HG02981 (cell line): ENCODE results near the gene GALK1.

Experiments
- ATAC-seq: cut with Tn5 transposase; IDR thresholded peaks from one replicate; pipeline ENCODE4 v1.9.1; 2021; ENCODE audit warnings: mild to moderate bottlenecking, moderate library complexity; ENCODE audit not compliant: unreplicated experiment

The GALK1 gene

DNA sequence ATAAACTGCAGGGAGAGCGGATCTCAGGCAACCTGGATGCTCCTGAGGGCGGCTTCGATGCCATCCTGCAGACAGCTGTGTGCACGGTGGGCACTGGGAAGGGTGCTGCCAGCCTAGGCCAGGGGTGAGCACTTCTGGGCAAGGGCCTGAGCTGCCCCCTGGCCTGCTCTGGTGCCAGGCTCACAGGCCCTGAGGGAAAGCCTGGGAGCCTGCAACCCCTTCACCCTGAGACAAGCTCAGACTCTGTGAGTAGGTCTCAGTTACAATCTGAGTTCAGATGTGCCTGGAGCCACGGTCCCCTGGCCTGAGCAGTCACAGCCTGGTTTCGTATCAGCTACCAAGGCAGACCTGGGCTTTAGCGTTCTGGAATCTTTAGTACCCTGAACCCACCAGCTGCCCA lies 35.6 kb downstream of the GALK1 start:
- no peak for ATAC-seq

- no peak for ATAC-seq
Measured at GRCh38 chr17:75727391-75727790, 37.6 kb downstream of the GALK1 start.

DNA sequence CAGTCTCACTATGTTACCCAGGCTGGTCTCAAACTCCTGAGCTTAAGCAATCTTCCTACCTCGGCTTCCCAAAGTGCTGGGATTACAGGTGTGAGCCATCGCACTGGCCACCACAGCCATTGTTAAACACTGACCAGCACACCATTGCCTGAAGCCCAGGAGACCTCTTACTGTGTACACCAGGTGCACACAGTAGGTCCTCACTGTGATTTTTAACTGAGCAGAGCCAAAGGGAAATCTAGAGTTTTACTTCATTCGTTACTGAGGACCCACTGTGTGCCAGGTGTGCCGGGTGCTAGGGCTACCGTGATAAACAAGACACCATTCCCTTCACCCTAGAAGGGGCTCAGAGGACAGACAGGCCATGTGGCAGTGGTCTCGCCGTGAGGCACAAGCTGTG lies 39.5 kb downstream of the GALK1 start:
- ATAC-seq: no peak

DNA sequence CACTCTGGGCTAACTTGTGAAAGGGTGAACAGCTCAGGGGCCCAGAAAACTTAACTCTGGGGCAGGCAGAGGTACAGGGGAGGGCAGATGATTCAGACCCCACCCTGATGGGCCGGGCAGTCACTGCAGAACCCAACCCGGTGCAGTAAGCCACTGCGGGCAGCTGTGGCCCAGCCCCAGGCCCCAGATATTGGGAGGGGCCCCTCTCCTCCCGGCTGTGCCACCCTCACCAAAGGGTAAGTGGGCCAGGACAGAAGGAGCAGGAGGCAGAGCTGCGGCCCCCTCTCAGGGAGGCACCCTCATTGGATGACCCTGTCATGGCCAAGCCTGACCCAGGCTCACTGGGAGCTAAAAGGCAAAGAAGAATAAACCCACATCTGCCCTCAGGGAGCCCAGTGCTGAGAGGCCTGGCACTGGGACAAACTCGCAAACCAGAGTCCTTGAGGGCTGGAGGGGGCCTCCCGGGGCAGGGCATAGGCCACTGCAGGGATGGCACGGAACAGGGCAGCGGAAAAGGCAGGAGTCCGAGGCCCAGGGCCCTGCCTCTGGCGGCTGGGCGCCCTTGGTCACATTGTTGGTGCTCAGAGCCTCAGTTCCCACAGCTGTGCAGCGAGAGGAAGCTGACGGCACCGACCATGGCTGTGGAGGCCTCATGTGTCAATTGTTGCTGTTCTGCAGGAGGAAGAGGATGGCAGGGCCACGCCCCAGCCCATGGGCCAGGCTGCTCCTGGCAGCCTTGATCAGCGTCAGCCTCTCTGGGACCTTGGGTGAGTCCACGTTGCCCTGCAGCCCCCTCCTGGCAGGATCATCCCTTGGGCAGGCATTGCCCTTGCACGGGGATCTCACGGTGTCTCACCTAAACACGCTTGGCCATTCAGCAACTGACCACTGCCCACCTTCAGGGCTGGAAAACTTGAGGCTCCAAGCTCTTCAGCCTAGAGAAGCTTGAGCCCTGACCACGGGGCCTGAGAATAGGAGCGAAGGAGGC lies 40.7 kb downstream of the GALK1 start:
- no peak for ATAC-seq

- no peak for ATAC-seq
Measured at GRCh38 chr17:75723171-75723930, 41.6 kb downstream of the GALK1 start.

DNA sequence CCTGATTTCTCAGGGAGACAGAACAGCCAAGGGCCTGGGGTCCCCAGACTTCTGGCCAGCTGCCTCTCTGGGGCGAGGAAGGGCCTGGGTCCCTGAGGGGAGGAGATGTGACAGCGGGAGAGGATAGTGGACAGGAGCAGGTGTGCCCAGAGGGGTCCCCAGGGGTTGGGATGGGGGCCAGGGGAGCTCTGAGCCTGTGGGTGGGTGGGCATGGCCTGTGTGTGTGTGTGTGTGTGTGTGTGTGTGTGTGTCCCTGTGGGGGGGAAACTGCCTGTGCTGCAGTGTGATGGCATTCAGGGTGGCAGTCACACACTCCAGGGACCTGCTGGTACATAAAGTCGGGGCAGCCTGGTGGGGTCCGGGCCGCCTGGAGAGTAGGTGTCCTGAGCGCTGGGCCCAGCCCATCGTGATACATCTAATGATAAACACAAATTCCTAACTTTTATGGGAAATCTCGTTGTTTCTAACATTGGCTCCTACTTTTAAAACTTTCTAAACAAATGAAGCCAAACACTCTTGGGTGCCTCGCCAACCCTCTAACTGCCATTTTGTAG lies 42.4 kb downstream of the GALK1 start:
- no peak for ATAC-seq

DNA sequence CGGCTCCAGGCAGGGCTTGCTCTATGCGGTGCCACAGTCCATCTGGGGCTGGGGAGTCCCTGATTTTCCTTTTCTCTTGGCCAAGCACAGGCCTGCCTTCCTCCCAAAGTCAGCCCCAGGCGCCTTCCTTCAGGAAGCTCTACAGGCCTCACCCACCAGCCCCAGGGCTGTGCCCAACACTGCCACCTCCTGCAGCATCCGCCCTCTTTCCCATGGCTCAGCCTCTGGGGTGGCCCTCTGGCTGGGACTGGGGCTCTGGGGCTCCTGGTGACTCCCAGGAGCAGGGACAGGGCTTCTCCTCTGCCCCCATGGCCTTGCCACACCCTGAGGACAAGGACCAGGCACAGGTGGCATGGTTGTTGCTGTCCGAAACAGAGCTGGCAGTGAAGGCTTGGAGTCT lies 42.9 kb downstream of the GALK1 start:
- no peak for ATAC-seq

- no peak for ATAC-seq
Measured at GRCh38 chr17:75721463-75722011, 43.5 kb downstream of the GALK1 start.

- ATAC-seq: no peak
Measured at GRCh38 chr17:75720656-75721462, 44.1 kb downstream of the GALK1 start, which contains the start of gene ITGB4. Gene ITGB4 (plus strand): TSS chr17:75721459. CDS start chr17:75724704, 3,245 bp downstream.

DNA sequence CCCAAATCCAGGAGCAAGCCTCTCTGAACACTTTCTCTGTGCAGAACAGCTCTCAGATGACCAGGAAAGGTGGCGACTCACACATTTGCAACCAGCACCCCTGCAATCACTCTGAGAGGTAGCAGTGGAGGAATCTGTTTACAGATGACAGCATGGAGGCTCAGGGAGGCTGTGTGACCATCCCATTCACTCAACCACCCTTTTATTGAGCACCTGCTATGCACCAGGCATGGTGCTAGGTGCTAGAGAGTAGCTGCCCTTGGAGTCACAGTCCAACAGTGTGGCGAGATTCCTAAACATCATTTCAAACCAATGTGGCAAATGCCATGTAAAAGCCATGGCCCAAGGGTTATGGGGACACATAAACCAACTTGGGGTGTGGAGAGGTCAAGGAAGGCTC lies 45.3 kb downstream of the GALK1 start:
- no peak for ATAC-seq

DNA sequence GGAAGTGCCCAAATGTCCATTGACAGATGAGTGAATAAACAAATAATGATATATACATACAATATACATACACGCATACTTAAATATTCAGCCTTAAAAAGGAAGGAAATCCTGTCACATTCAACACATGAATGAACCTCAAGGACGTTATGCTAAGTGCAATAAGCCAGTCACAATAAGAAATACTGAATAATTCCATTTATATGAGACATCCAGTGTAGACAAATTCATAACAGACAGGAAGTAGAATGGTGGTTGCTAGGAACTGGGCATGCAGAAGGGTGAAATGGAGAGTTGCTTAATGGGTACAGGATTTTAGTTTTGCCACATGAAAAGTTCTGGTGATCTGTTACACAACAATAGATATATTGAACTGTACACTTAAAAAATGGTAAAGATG lies 52.5 kb downstream of the GALK1 start:
- no peak for ATAC-seq
